Mucosa of rectum (tissue), 2 donors: ENCODE data around the gene PGRMC2.
"Not testable (repeated sequence)": the region's sequence is repeated elsewhere in the genome, so short reads cannot be mapped to it uniquely, and the experiment has no call there.

Source experiments
- H3K27ac ChIP-seq, 2 donors: one replicate each; pipeline ENCODE4 v1.7.0; 2013; ENCODE audit warnings: inconsistent platforms in 2 of 2, low read depth in 2 of 2, low read length in 2 of 2
- H3K27me3 ChIP-seq, 2 donors: one replicate each; pipeline ENCODE4 v1.7.0; 2013; ENCODE audit warnings: low read length in 2 of 2; ENCODE audit not compliant: control insufficient read depth in 2 of 2, insufficient read depth in 2 of 2
- H3K36me3 ChIP-seq, 2 donors: one replicate each; pipeline ENCODE4 v1.7.0; 2013; ENCODE audit warnings: low read length in 2 of 2; ENCODE audit not compliant: control insufficient read depth in 2 of 2, insufficient read depth in 2 of 2
- H3K4me1 ChIP-seq, 2 donors: one replicate each; pipeline ENCODE4 v1.7.0; 2013; ENCODE audit warnings: low read length in 2 of 2, mild to moderate bottlenecking in 1 of 2; ENCODE audit not compliant: control insufficient read depth in 2 of 2, insufficient read depth in 2 of 2
- H3K4me3 ChIP-seq, 2 donors: one replicate each; pipeline ENCODE4 v1.7.0; 2013; ENCODE audit warnings: low read length in 2 of 2
- H3K9ac ChIP-seq, 2 donors: one replicate each; pipeline ENCODE4 v1.7.0; 2013; ENCODE audit warnings: low read length in 2 of 2, low read depth in 1 of 2, mild to moderate bottlenecking in 1 of 2
- H3K9me3 ChIP-seq, 2 donors: one replicate each; pipeline ENCODE4 v1.7.0; 2013; ENCODE audit warnings: low read length in 2 of 2; ENCODE audit not compliant: control insufficient read depth in 2 of 2
- donor health status: healthy.
- donor health status: Normal muscosa, but diverticular disease.

Gene PGRMC2

DNA sequence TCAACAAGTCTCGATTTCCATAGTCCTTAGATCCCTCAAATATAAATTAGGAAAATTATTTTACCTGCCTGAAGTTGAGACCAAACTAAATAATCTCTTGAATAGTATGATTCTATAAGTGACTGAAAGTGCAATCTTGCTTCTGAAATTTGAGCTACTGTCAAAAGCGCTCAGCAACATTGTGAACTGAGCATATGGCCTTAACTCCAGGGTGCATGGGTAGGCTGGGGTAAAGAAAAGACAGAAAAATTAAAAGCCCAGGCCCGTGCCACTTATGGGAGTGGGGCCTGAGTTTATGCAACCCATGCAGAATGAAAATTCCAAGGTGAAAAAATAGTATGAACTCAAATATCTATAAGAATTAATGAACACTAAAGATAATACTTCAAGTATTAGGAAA is 9.8 kb downstream of the PGRMC2 start:
- H3K27ac ChIP-seq: no peak overlapping the region
- peaks cover 0 to 2% of the 10 kb centered on the region in 2 donors for H3K36me3 ChIP-seq
- peaks cover 0 to 2% of the 10 kb centered on the region in 2 donors for H3K4me1 ChIP-seq
- H3K27me3 ChIP-seq: no peaks in the 10 kb centered on the region
- no peak overlapping the region for H3K9ac ChIP-seq
- H3K9me3 ChIP-seq: no peaks in the 10 kb centered on the region
- H3K4me3 ChIP-seq: no peak overlapping the region

DNA sequence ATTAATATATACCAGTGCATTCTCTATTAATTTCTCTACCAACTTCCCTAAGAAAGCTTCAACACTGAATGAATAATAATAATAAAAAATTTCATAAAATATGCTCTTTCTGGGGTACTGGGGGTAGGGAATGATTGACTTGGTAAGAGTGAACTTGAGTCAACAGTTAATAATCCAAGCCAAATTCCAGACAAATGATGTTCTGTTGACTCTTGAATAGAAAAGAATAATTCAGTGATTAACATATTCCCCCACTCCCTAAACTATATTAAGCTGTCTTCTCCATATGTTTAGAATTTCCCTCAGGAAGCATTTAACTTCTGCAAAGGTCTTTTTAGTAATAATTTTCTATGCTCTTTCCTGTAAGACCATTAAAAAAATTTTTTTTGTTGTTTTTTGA is 12.3 kb downstream of the PGRMC2 start:
- no peaks in the 10 kb centered on the region for H3K27me3 ChIP-seq
- no peak overlapping the region for H3K27ac ChIP-seq
- no peaks in the 10 kb centered on the region for H3K9me3 ChIP-seq
- H3K4me3 ChIP-seq: no peak overlapping the region
- H3K9ac ChIP-seq: no peak overlapping the region
- H3K4me1 ChIP-seq: peaks cover 0 to 2% of the 10 kb centered on the region in 2 donors
- peaks cover 12 to 13% of the 10 kb centered on the region in 2 donors for H3K36me3 ChIP-seq

DNA sequence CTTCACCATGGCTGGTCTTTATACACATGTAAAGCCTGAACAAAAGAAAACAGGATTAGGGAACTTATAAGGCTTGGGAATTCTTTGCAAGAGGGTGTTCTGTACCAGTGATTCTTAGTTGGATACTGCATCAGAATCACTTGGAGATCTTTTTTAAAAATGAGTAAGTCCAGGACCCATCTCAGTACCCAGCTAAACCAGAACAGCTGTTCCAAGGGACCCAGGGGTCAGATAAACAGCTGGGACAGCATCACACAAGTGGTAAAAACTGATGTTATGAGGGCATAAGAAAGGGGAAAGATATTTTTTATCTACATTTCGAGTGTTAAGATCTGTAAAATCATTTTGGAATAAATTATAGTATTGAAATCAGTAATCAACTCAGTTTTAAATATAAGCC is 16.1 kb downstream of the PGRMC2 start:
- no peak overlapping the region for H3K27ac ChIP-seq
- H3K4me1 ChIP-seq: peaks cover 0 to 5% of the 10 kb centered on the region in 2 donors
- H3K36me3 ChIP-seq: peaks cover 18 to 19% of the 10 kb centered on the region in 2 donors
- H3K9me3 ChIP-seq: no peaks in the 10 kb centered on the region
- no peak overlapping the region for H3K9ac ChIP-seq
- H3K4me3 ChIP-seq: no peak overlapping the region
- no peaks in the 10 kb centered on the region for H3K27me3 ChIP-seq

DNA sequence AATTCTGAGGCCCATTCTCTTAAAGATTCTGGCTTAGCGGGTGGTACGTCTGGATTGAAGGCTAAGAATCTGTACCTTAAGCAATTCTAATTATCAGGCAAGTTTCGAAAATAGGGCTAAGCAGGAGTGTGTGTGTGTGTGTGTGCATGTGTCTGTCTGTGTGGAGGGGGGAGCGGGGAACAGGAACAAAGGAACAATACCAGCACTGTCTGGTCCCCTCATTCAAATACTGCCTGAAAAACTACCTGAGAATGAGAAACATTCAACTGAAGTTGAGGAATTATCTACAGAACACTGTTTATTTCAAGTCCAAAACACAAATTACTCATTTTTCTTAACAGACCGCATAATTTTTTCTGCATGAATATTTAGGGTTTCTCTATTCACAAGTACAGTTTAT is 18.6 kb downstream of the PGRMC2 start:
- Histone ChIP-seq H3K9ac (no peak overlapping the region), H3K27ac (no peak overlapping the region), H3K9me3 (peaks cover 2 to 5% of the 10 kb centered on the region in 2 donors), H3K27me3 (no peaks in the 10 kb centered on the region), H3K4me1 (peaks cover 0 to 5% of the 10 kb centered on the region in 2 donors), H3K36me3 (peaks cover 18 to 19% of the 10 kb centered on the region in 2 donors), H3K4me3 (no peak overlapping the region)

DNA sequence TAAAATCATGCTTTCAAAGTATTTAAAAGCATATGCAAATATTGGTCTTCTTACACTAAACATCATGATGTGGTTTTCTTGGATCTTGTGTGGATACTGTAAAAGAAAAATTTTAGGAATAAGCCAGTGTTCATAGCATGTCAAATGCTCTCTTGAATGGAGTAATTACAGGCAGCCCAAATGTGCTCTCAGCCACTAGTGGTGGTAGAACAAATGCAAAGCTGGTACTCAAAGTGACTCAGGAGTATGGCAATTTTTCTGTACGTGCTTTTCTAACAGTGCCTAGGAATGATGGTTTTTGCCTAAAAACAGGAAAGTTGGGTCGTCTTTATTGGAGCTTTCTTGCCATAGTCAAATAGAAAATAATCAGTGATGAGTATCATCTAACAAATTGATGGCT is 19.9 kb downstream of the PGRMC2 start:
- Histone ChIP-seq H3K4me1 (peaks cover 0 to 3% of the 10 kb centered on the region in 2 donors), H3K27me3 (no peaks in the 10 kb centered on the region), H3K9ac (no peak overlapping the region), H3K4me3 (no peak overlapping the region), H3K27ac (no peak overlapping the region), H3K9me3 (peaks cover 2 to 5% of the 10 kb centered on the region in 2 donors), H3K36me3 (peaks cover 18 to 19% of the 10 kb centered on the region in 2 donors)

DNA sequence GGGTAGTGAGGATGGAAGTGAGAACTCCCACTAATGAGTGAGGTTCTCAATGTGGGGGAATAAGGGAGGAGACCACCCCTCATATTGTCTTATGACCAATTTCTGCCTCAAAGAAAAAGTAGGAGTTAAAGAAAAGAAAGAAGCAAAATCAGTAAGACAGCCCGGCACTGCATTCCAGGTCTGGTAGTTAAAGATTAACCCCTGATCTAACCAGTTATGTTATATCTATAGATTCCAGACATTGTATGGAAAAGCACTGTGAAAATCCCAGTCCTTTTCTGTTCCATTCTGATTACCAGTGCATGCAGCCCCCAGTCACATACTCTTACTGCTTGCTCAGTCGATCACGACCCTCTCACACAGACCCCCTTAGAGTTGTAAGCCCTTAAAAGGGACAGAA is 20.4 kb downstream of the PGRMC2 start:
- not testable (repeated sequence) for H3K4me3 ChIP-seq, H3K27ac ChIP-seq, H3K9ac ChIP-seq, H3K27me3 ChIP-seq, H3K4me1 ChIP-seq, H3K9me3 ChIP-seq
- H3K36me3 ChIP-seq: peaks cover 18 to 19% of the 10 kb centered on the region in 2 donors

DNA sequence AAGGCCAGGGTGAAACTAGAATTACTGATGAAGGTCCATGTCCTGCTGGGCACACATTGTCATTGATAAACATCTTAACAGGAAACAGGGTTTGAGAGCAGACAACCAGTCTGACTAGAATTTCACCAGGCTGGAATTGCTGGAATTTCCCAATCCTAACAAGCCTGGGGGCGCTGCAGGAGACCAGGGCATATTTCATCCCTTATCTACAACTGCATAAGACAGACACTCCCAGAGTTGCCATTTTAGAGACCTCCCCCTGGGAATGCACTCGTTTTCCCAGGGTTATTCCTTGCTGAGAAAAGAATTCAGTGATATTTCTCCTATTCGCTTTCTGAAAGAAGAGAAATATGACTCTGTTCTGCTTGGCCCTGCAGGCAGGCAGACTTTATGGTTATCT is 22.1 kb downstream of the PGRMC2 start:
- H3K27ac ChIP-seq, H3K27me3 ChIP-seq, H3K9me3 ChIP-seq, H3K36me3 ChIP-seq, H3K4me3 ChIP-seq, H3K9ac ChIP-seq, H3K4me1 ChIP-seq: not testable (repeated sequence)

DNA sequence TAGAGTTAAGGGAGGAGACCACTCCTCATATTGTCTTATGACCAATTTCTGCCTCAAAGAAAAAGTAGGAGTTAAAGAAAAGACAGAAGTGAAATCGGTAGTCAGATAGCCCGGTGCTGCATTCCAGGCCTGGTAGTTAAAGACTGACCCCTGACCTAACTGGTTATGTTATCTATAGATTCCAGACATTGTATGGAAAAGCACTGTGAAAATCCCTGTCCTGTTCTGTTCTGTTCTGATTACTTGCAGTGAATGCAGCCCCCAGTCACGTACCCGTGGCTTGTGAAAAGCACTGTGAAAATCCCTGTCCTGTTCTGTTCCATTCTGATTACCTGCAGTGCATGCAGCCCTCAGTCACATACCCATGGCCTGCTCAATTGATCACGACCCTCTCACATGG is 27.7 kb downstream of the PGRMC2 start:
- not testable (repeated sequence) for H3K4me1 ChIP-seq, H3K36me3 ChIP-seq, H3K4me3 ChIP-seq, H3K27ac ChIP-seq, H3K9ac ChIP-seq, H3K9me3 ChIP-seq, H3K27me3 ChIP-seq

DNA sequence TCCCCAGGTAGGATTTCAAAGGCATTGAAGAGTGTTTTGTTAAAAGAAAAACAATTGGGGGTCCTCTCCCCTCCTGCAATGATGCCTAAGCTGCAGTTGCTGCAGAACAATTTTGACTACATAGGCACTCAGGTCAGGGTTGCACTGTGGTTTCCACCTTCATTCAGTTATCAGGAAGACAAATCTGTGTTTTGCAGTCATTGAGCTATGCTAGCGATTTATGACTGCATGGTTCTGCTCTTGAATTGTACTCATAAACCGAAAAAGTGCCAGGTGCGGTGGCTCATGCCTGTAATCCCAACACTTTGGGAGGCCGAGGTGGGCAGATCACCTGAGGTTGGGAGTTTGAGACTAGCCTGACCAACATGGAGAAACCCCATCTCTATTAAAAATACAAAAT is 29.4 kb downstream of the PGRMC2 start:
- not testable (repeated sequence) for H3K9ac ChIP-seq, H3K4me3 ChIP-seq, H3K27ac ChIP-seq, H3K4me1 ChIP-seq, H3K9me3 ChIP-seq, H3K36me3 ChIP-seq, H3K27me3 ChIP-seq

DNA sequence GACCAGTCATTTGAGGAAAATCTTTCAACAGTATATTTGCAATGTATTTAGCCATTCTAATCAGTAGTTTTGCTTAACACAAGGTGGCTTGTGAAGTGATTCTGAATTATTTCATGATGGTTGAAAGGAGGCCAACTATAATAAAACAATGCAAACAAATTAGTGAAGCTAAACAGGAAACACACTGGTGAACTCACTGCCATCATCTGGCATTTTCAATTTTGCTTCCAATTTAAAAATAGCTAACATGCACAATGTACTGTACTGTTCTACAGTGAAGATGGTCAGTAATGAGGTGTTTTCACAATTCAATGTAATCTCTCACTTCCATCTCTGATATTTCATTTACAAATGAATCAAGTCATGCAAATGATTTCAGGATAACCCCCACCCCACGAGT is 31.1 kb downstream of the PGRMC2 start:
- H3K4me3 ChIP-seq: no peak overlapping the region
- H3K9ac ChIP-seq: no peak overlapping the region
- H3K36me3 ChIP-seq: no peaks in the 10 kb centered on the region
- no peaks in the 10 kb centered on the region for H3K27me3 ChIP-seq
- H3K4me1 ChIP-seq: peaks cover 0 to 2% of the 10 kb centered on the region in 2 donors
- H3K27ac ChIP-seq: no peak overlapping the region
- H3K9me3 ChIP-seq: no peaks in the 10 kb centered on the region

DNA sequence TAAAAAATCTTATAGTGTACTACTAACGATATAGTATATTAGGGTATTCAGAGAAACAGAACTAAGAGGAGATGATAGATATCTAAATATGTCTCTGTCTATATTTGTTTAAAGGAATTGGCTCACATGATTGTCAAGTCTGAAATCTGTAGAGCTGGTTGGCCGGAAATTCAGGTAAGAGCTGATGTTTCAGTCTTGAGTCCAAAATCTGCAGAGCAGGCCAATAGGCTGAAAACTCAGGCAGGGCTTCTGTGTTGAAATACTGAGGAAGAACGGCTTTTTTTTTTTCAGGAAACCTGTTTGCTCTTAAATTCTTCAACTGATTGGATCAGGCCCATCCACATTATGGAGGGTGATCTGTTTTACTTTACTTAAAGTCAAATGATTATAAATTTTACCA is 31.7 kb downstream of the PGRMC2 start:
- Histone ChIP-seq H3K27me3 (no peaks in the 10 kb centered on the region), H3K4me1 (peaks cover 0 to 2% of the 10 kb centered on the region in 2 donors), H3K9ac (no peak overlapping the region), H3K27ac (no peak overlapping the region), H3K9me3 (no peaks in the 10 kb centered on the region), H3K36me3 (no peaks in the 10 kb centered on the region), H3K4me3 (no peak overlapping the region)
